HCT116 (cell line): Measurements from ENCODE around the gene TSC2. TPM values are rescaled to one million over a fixed set of nuclear protein-coding genes. Genes with fewer than 3 reads are reported as not detected.
"Not testable (repeated sequence)": the region's sequence is repeated elsewhere in the genome, so short reads cannot be mapped to it uniquely, and the experiment has no call there.

Source experiments
- ATAC-seq: fragments of 200-7000 bp; cut with Tn5 transposase; 2 replicates; pipeline ENCODE4 v1.9.1; 2020; ENCODE audit warnings: mild to moderate bottlenecking, moderate library complexity
- BruUV-seq: library from RNA; stranded (reverse); fragments of 400-500 nt; replicated peaks from 2 replicates; lab custom pipeline; 2021; lab: Mats Ljungman, UMichigan
- CTCF ChIA-PET: fragments of 300-600 bp; sonication (Branson Sonifier 250); formaldehyde crosslinking; loops from one replicate; lab custom pipeline; 2021; ENCODE audit warnings: antibody characterized with exemption; lab: Charles Lee
- POLR2A ChIA-PET: fragments of 300-600, 350-600 bp; sonication (Branson Sonifier 250); formaldehyde crosslinking; loops from one replicate; lab custom pipeline; 2021; ENCODE audit warnings: antibody characterized with exemption; lab: Charles Lee
- RAD21 ChIA-PET, 2 experiments: fragments of 300-600 bp; sonication (Branson Sonifier 250); formaldehyde crosslinking; loops; one replicate each; lab custom pipeline; 2023; ENCODE audit warnings: low total read pairs in 2 of 2; ENCODE audit not compliant: uncharacterized antibody in 2 of 2, unreplicated experiment in 2 of 2, low non-redundant PET in 1 of 2; lab: Charles Lee
- DNase-seq: peaks from one replicate; pipeline ENCODE4 v3.0.0-alpha.2; 2010; ENCODE audit warnings: low read depth, low spot score
- H2AFZ ChIP-seq: fragments of 200-600 bp; shearing (Covaris generic), sonication (generic); 2 replicates; pipeline ENCODE4 v1.6.1; 2017; ENCODE audit warnings: low read depth, mixed run types, mixed read lengths, antibody characterized with exemption, low read length; ENCODE audit not compliant: poor library complexity, severe bottlenecking
- H3K27ac ChIP-seq: 2 replicates; pipeline ENCODE4 v1.5.1; 2012; ENCODE audit warnings: low read depth, low read length
- H3K27me3 ChIP-seq: fragments of 200-600 bp; sonication (generic); 2 replicates; pipeline ENCODE4 v1.6.1; 2016; ENCODE audit warnings: mixed run types, low read length, mixed read lengths; ENCODE audit not compliant: insufficient read depth
- H3K36me3 ChIP-seq, 2 experiments: fragments of 200-500 bp in 1 of 2; fragments of 200-600 bp in 1 of 2; sonication (Bioruptor generic) in 1 of 2; sonication (generic) in 1 of 2; 2 replicates each; pipeline versions ENCODE4 v1.5.1 to v1.6.1; 2014 to 2016; ENCODE audit warnings: low read length in 2 of 2, inconsistent platforms in 1 of 2, mixed read lengths in 1 of 2, mixed run types in 1 of 2; ENCODE audit not compliant: insufficient read depth in 2 of 2, control insufficient read depth in 1 of 2
- H3K4me1 ChIP-seq, 2 experiments: fragments of 200-600 bp in 1 of 2; sonication (generic) in 1 of 2; 2 replicates each; pipeline versions ENCODE4 v1.5.1 to v1.6.1; 2012 to 2017; ENCODE audit warnings: low read length in 2 of 2, inconsistent platforms in 1 of 2, mild to moderate bottlenecking in 1 of 2, mixed read lengths in 1 of 2, mixed run types in 1 of 2, moderate library complexity in 1 of 2; ENCODE audit not compliant: insufficient read depth in 2 of 2, control insufficient read depth in 1 of 2
- H3K4me2 ChIP-seq: fragments of 200-600 bp; sonication (generic); 2 replicates; pipeline ENCODE4 v1.6.1; 2017; ENCODE audit warnings: mixed run types, low read length, mixed read lengths
- H3K4me3 ChIP-seq, 2 experiments: fragments of 200-600 bp in 1 of 2; sonication (generic) in 1 of 2; replicated peaks in 1 of 2; 2 replicates each; pipeline ENCODE4 v1.5.1; 2011 to 2016; ENCODE audit warnings: low read length in 2 of 2, control low read depth in 1 of 2, low read depth in 1 of 2, mild to moderate bottlenecking in 1 of 2, mixed read lengths in 1 of 2, mixed run types in 1 of 2
- H3K79me2 ChIP-seq: fragments of 200-600 bp; sonication (generic); 2 replicates; pipeline ENCODE4 v1.6.1; 2017; ENCODE audit warnings: mild to moderate bottlenecking, mixed run types, low read length, moderate library complexity, mixed read lengths; ENCODE audit not compliant: insufficient read depth
- H3K9ac ChIP-seq: fragments of 200-600 bp; sonication (generic); 2 replicates; pipeline ENCODE4 v1.6.1; 2016; ENCODE audit warnings: low read length, mixed read lengths
- H3K9me2 ChIP-seq: fragments of 200-600 bp; sonication (generic), shearing (Covaris generic); 2 replicates; pipeline ENCODE4 v1.6.1; 2017; ENCODE audit warnings: mixed run types, mild to moderate bottlenecking, moderate library complexity; ENCODE audit not compliant: insufficient read depth
- H3K9me3 ChIP-seq, 2 experiments: fragments of 200-500 bp in 1 of 2; fragments of 200-600 bp in 1 of 2; sonication (Bioruptor generic) in 1 of 2; sonication (generic) in 1 of 2; 2 replicates each; pipeline ENCODE4 v1.6.1; 2014 to 2017; ENCODE audit warnings: low read length in 2 of 2, mixed read lengths in 2 of 2, inconsistent platforms in 1 of 2, low read depth in 1 of 2, mild to moderate bottlenecking in 1 of 2, mixed run types in 1 of 2, moderate library complexity in 1 of 2; ENCODE audit not compliant: control insufficient read depth in 1 of 2, insufficient read depth in 1 of 2
- H4K20me1 ChIP-seq: fragments of 200-600 bp; sonication (generic), shearing (Covaris generic); 2 replicates; pipeline ENCODE4 v1.6.1; 2017; ENCODE audit warnings: mixed run types, mild to moderate bottlenecking, moderate library complexity; ENCODE audit not compliant: insufficient read depth
- CTCF ChIP-seq, 3 experiments: fragments of 200-600 bp in 1 of 3; sonication (generic) in 1 of 3; IDR thresholded peaks in 2 of 3; conservative IDR thresholded peaks in 1 of 3; 2 replicates each; pipeline ENCODE4 v1.5.1; 2012 to 2017; ENCODE audit warnings: low read depth in 2 of 3, low read length in 2 of 3, antibody characterized with exemption in 1 of 3, borderline replicate concordance in 1 of 3, control low read depth in 1 of 3, mild to moderate bottlenecking in 1 of 3, mixed read lengths in 1 of 3, mixed run types in 1 of 3, moderate library complexity in 1 of 3; ENCODE audit not compliant: insufficient read depth in 1 of 3
- MAX ChIP-seq: IDR thresholded peaks from 2 replicates; pipeline ENCODE4 v1.6.1; 2012
- SP1 ChIP-seq: IDR thresholded peaks from 2 replicates; pipeline ENCODE4 v1.6.1; 2012; ENCODE audit warnings: low read depth
- TCF7L2 ChIP-seq: IDR thresholded peaks from 2 replicates; pipeline ENCODE4 v1.7.0; 2011; ENCODE audit warnings: borderline replicate concordance, inconsistent platforms; ENCODE audit not compliant: insufficient read depth, insufficient read length; ENCODE audit errors: extremely low read depth
- ZFX ChIP-seq: fragments of 450-650 bp; IDR thresholded peaks from 2 replicates; pipeline ENCODE4 v1.6.1; 2017
- intact Hi-C: fragments of 100-400 bp; cut with micrococcal nuclease; formaldehyde crosslinking; loops from 2 replicates; pipeline ENCODE4 v1.10.0; 2022
- total RNA-seq: library from RNA; stranded (reverse); gene quantifications from one replicate; pipeline ENCODE4 v1.2.1, GENCODE V29; 2021; ENCODE audit not compliant: unreplicated experiment
- TF ChIP-seq, protein P1 (sequence below): IDR thresholded peaks from 2 replicates; pipeline ENCODE4 v1.6.1; 2011; ENCODE audit warnings: mild to moderate bottlenecking, low read length, moderate library complexity; ENCODE audit not compliant: insufficient replicate concordance; ENCODE audit errors: extremely low read depth
- TF ChIP-seq, protein P2 (sequence below): IDR thresholded peaks from 2 replicates; pipeline ENCODE4 v1.6.1; 2012; ENCODE audit warnings: low read depth

Gene TSC2
- total RNA-seq, 1 experiment from 2014 or later: 74.1 TPM

- Histone ChIP-seq H3K9me3 (no peaks in the 10 kb centered on the region), H3K4me2 (no peak overlapping the region), H3K27me3 (no peaks in the 10 kb centered on the region), H3K4me1 (peaks cover 0 to 6% of the 10 kb centered on the region in 2 experiments; a peak in 2 of 4 replicates), H3K9me2 (no peaks in the 10 kb centered on the region), H3K36me3 (no peaks in the 10 kb centered on the region), H4K20me1 (no peaks in the 10 kb centered on the region), H3K27ac (no peak overlapping the region), H3K9ac (no peak overlapping the region), H3K4me3 (no peak overlapping the region), H2AFZ (no peak overlapping the region), H3K79me2 (peaks cover 3% of the 10 kb centered on the region; the same call in 1 of the 2 replicates)
- ChIA-PET RAD21 (no interaction called here), CTCF (no interaction called here), POLR2A (no interaction called here)
- BruUV-seq: no TSS peak
- no peak for DNase-seq
- intact Hi-C loops: no loop called here
- TF ChIP-seq TCF7L2 (no peak), ZFX (no peak), SP1 (no peak), CTCF (IDR thresholded peaks at IDR 0.05 in 2 of 3, conservative IDR thresholded peaks at IDR 0.05 in 1 of 3; ENCODE audit: borderline replicate concordance in 1 of 3, insufficient read depth in 1 of 3, low read depth in 2 of 3, low read length in 2 of 3) (no peak), MAX (no peak)
- TF ChIP-seq, protein P1, sequence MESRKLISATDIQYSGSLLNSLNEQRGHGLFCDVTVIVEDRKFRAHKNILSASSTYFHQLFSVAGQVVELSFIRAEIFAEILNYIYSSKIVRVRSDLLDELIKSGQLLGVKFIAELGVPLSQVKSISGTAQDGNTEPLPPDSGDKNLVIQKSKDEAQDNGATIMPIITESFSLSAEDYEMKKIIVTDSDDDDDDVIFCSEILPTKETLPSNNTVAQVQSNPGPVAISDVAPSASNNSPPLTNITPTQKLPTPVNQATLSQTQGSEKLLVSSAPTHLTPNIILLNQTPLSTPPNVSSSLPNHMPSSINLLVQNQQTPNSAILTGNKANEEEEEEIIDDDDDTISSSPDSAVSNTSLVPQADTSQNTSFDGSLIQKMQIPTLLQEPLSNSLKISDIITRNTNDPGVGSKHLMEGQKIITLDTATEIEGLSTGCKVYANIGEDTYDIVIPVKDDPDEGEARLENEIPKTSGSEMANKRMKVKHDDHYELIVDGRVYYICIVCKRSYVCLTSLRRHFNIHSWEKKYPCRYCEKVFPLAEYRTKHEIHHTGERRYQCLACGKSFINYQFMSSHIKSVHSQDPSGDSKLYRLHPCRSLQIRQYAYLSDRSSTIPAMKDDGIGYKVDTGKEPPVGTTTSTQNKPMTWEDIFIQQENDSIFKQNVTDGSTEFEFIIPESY: no peak
- TF ChIP-seq, protein P2, sequence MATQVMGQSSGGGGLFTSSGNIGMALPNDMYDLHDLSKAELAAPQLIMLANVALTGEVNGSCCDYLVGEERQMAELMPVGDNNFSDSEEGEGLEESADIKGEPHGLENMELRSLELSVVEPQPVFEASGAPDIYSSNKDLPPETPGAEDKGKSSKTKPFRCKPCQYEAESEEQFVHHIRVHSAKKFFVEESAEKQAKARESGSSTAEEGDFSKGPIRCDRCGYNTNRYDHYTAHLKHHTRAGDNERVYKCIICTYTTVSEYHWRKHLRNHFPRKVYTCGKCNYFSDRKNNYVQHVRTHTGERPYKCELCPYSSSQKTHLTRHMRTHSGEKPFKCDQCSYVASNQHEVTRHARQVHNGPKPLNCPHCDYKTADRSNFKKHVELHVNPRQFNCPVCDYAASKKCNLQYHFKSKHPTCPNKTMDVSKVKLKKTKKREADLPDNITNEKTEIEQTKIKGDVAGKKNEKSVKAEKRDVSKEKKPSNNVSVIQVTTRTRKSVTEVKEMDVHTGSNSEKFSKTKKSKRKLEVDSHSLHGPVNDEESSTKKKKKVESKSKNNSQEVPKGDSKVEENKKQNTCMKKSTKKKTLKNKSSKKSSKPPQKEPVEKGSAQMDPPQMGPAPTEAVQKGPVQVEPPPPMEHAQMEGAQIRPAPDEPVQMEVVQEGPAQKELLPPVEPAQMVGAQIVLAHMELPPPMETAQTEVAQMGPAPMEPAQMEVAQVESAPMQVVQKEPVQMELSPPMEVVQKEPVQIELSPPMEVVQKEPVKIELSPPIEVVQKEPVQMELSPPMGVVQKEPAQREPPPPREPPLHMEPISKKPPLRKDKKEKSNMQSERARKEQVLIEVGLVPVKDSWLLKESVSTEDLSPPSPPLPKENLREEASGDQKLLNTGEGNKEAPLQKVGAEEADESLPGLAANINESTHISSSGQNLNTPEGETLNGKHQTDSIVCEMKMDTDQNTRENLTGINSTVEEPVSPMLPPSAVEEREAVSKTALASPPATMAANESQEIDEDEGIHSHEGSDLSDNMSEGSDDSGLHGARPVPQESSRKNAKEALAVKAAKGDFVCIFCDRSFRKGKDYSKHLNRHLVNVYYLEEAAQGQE: no peak
- no peak for ATAC-seq
Measured at GRCh38 chr16:2033057-2033908, 14.5 kb upstream of the TSC2 start.

DNA sequence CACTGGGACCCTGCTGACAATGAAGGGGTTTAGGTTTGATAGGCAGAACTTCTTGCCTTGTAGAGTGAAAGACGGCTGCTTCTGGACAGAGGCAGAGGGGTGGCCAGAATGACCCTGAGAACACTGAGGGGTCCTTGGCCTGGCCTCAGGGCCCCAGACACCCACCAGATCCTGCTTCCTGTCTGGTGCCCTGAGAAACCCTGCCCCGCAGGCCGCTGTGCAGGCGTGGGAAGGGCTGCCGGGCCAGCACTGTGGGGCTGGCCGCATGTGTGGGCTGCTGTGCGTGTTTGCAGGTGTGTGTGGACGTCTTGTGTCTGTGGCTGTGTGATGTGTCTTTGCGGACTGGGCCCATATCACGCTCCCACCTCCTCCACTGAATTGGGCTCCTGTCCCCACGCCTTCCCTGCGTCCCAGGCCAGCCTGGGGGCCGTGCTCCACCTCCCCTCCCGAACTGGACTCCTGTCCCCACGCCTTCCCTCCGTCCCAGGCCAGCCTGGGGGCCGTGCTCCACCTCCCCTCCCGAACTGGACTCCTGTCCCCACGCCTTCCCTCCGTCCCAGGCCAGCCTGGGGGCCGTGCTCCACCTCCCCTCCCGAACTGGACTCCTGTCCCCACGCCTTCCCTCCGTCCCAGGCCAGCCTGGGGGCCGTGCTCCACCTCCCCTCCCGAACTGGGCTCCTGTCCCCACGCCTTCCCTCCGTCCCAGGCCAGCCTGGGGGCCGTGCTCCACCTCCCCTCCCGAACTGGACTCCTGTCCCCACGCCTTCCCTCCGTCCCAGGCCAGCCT lies 13.7 kb upstream of the TSC2 start:
- BruUV-seq, H3K79me2 ChIP-seq, ATAC-seq, CTCF ChIA-PET, POLR2A ChIA-PET, H3K9me3 ChIP-seq, H3K4me3 ChIP-seq, H4K20me1 ChIP-seq, H3K4me2 ChIP-seq, DNase-seq, H3K4me1 ChIP-seq, H3K27ac ChIP-seq, RAD21 ChIA-PET, intact Hi-C loops, H3K9ac ChIP-seq, H2AFZ ChIP-seq, H3K9me2 ChIP-seq, H3K36me3 ChIP-seq, H3K27me3 ChIP-seq: not testable (repeated sequence)
